Muscle of back (tissue), 11 donors: ENCODE measurements around the gene ACE. TPM values are rescaled to one million over a fixed set of nuclear protein-coding genes. Genes with fewer than 3 reads are reported as not detected.

Experiments
- DNase-seq, 3 donors: peaks; one replicate each; pipeline versions ENCODE4 v3.0.0 to v3.0.0-alpha.2; 2013
- polyA plus RNA-seq, 10 donors: library from polyadenylated mRNA; unstranded; fragments of 120-200 nt; gene quantifications; one replicate each; pipeline ENCODE4 v1.2.1, GENCODE V29; 2013; ENCODE audit not compliant: insufficient read length in 10 of 10

ACE gene
- polyA plus RNA-seq, 10 donors, result 7.7 to 14.2 (median 8.8) TPM

DNA sequence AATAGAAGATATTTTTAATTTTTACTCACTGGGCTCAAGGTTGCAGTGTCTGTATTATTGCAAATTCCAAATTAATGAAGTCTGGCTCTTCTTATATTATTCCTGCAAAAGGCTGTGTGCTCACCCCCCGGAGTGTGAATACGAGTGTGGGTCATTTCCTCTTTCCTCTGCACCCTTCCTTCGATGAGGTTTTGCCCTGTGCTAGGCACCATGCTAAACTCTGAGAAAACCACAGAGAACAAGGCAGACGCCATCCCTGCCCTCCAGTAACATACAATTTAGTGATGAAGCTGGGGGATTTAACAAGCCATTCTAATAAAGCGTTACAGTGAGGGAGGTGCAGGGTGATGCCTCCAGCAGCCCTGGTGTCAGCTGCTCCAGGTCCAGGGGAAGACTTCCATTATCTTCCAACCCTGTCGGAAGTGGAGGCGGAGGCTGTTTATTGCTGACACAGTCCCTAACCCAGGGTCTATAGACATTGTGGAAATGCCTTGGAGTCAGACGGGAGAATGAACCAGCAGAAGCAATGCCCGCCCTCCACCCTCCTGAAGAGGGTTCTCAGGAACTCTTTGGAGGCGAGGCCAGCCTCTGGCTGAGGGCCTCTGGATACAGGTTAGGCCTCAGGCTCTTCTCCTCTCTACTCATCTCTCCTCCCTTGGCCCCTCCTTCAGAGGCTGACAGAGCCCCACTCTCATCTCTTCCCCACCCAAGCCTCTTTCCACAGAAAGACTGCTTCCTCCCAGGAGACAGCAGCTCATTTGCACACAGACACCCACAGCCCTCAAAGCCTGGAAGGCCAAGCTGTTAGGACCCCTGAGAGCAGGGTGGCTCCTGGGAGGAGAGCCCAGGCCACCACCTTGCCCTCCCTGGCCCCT lies 2.0 kb upstream of the ACE start:
- DNase-seq, result no peak

- DNase-seq, result no peak
These were observed 1.1 kb upstream of the ACE start for GRCh38 chr17:63475491-63476412.

- DNase-seq, result peak in 2 of 3 donors; percentile 20 to 55
These were observed 405 bp upstream of the ACE start for GRCh38 chr17:63476459-63476853.

GRCh38 chr17:63477480-63478440 lies 899 bp downstream of the ACE start:
- DNase-seq, result peak in 1 of 3 donors; percentile 41

DNA sequence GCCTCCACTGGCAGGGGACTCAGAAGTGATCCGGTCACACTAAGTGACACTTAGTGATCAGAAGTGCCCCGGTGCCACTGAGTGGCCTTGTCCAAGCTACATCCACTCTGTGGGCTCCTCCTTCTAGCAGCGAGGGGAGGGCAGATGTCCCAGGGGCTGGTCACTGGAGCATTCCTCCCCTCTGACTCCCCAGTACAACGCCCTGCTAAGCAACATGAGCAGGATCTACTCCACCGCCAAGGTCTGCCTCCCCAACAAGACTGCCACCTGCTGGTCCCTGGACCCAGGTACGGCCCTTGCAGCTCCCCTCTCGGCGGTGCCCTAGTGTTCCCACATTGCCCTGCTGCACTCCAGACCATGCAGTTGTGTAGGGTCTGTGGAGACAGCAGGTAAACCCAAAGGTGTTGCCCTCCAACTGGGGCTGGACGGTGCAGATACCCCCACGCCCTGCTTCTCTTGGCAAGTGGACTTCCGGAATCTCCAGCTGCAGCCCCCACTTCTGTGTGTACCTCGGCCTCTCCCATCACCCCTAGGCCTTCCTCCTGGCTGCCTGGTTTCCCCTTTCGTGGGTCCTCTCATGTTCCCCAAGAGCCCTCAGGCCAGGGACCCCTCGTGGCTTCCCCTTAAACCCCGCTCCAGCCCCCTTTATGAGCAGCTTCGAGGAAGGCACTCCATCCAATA lies 2.1 kb downstream of the ACE start:
- DNase-seq, result peak; percentile 49 to 79 (median 74)

DNA sequence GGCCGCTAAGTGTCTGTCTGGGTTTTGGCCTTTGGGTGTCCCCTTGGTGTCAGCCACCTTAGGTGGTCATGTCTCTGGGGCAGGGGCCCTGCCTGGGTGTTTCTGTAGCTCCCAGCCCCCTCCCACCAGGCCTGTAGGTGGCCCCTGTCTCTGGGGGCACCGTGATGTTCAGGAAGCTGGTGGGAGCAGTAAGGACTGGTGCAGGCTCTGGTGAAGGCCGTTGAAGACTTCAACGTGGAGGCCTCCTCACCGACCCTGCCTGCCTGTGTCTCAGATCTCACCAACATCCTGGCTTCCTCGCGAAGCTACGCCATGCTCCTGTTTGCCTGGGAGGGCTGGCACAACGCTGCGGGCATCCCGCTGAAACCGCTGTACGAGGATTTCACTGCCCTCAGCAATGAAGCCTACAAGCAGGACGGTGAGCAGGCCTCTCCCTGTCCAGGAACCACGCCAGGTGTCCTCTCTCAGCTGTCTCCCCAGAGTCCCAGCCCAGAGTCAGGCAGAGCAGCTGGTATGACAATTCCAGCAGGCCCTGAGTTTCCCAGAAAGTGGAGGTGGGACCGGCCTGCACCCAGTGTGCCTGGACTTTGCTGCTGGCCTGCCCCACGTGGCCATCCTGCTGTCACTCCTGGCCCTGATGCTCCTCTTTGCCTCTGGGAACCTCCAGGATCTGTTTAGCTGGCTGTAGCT lies 2.8 kb downstream of the ACE start:
- DNase-seq, result no peak

DNA sequence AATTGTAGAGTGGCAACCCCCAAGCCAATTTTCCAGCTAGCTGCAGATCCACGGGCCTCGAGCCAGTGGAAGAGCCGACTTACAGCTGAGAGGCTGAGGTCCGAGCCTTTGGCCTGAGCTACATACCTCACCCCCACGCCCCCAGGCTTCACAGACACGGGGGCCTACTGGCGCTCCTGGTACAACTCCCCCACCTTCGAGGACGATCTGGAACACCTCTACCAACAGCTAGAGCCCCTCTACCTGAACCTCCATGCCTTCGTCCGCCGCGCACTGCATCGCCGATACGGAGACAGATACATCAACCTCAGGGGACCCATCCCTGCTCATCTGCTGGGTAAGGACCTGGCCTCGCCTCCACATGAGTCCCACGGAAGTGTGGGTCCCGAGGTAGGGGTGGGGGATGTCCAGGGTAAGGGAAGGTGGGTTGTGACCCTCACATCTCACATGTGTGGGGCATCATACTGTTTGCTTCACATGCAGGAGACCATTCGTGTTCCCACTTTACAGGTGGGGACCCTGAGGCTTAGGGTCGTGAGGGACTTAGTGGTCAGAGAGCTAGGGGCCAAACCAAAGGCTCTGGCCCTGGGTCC lies 3.4 kb downstream of the ACE start:
- DNase-seq, result no peak

- no peak for DNase-seq
These were observed 4.1 kb downstream of the ACE start for GRCh38 chr17:63480826-63481487.

- DNase-seq, result no peak
These were observed 4.6 kb downstream of the ACE start for GRCh38 chr17:63481488-63481870.

DNA sequence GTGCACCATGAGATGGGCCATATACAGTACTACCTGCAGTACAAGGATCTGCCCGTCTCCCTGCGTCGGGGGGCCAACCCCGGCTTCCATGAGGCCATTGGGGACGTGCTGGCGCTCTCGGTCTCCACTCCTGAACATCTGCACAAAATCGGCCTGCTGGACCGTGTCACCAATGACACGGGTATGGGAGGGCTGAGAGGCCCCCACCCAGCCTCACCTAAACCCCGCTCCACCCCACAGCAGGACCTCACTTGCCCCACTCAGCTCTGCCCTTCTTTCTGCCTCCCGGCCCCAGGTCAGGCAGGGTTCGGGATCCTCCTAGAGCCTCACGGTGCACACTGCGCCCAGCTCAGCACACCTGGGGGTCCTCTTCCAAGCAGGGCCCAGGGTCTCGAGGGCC lies 5.6 kb downstream of the ACE start:
- DNase-seq, result no peak

GRCh38 chr17:63483038-63483437 lies 6.2 kb downstream of the ACE start:
- no peak for DNase-seq

- DNase-seq, result no peak
These were observed 7.1 kb downstream of the ACE start for GRCh38 chr17:63483655-63484575.

DNA sequence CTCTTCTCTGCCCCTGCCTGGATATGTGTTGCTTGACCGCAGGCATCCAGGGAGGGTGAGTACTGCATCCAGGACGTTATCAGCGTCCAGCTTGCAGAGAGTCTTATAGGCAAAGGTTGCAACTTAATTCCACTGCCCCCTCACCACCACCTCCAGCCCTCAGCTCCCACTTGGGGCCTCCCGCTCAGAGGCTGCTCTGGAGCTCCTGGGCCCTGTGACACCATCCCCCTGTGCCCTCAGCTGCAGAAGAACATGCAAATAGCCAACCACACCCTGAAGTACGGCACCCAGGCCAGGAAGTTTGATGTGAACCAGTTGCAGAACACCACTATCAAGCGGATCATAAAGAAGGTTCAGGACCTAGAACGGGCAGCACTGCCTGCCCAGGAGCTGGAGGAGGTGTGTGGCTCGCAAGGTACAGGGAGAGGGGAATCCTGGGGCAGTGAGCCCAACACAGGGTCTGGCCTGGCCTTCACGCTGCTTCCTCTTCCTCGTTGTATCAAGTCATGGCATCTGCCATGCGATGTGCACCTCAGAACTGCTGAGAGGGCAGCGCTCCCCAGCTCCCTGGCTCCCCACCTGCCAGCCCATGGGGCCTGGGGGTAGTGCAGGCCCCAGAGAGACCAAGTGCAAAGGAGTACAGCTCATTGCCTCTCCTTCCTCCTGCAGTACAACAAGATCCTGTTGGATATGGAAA lies 9.6 kb downstream of the ACE start:
- no peak for DNase-seq

DNA sequence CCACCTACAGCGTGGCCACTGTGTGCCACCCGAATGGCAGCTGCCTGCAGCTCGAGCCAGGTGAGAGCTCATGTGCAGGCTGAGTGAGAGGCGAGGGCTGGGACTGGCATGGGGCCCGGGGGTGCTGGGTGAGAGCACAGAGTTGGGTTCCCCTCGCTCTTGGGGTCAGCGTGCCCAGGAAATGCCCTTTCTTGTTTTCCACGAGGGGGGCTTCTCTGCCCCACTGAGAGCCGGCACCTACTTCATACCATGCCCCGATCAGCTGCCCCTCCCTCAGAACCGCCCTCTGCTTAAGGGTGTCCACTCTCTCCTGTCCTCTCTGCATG lies 10.1 kb downstream of the ACE start:
- DNase-seq, result no peak

GRCh38 chr17:63488851-63489250 lies 12.0 kb downstream of the ACE start:
- DNase-seq, result no peak

- DNase-seq, result no peak
These were observed 12.4 kb downstream of the ACE start for GRCh38 chr17:63489291-63489690.

DNA sequence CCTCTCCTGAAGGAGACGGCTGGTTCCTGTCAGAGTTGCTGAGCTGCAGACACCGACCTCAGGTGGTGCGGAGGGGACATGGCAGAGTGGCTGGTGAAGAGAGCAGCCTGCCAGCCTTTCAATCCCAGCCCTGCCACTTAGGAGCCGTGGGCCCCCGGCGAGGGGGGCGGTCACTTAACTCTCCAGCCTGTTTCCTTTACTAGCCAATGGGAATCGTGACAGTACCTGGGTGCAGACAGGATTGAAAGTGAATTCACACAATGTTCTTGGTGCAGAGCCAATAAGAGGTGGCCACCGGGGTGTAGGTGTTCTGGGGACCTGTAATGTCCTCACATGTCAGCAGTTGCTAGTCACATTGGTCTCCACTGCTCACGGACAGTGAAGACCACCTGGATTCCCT lies 13.5 kb downstream of the ACE start:
- DNase-seq, result no peak
